Ovary (tissue), 9 donors: ENCODE measurements around the gene SEMA5A. TPM values are rescaled to one million over a fixed set of nuclear protein-coding genes. Genes with fewer than 3 reads are reported as not detected.

Source experiments
- DNase-seq, 5 donors: peaks; one replicate each; pipeline ENCODE4 v3.0.0-alpha.2; 2019 to 2020
- H3K27ac ChIP-seq, 2 donors: fragments of 200-600 bp; one replicate each; pipeline versions ENCODE4 v1.5.1 to v1.8.0; 2019 to 2022
- H3K27me3 ChIP-seq: fragments of 200-600 bp; one replicate; pipeline ENCODE4 v1.8.0; 2022
- H3K36me3 ChIP-seq: fragments of 200-600 bp; sonication (generic); one replicate; pipeline ENCODE4 v1.5.1; 2019
- H3K4me1 ChIP-seq: one replicate; pipeline ENCODE4 v1.8.1; 2013; ENCODE audit warnings: mild to moderate bottlenecking, moderate library complexity; ENCODE audit not compliant: insufficient read depth
- H3K4me3 ChIP-seq: fragments of 200-600 bp; sonication (generic); one replicate; pipeline ENCODE4 v1.5.1; 2017
- H3K9me3 ChIP-seq, 2 donors: fragments of 200-600 bp in 1 of 2; sonication (generic) in 1 of 2; one replicate each; pipeline versions ENCODE4 v1.5.1 to v1.8.1; 2013 to 2019; ENCODE audit warnings: mild to moderate bottlenecking in 1 of 2, moderate library complexity in 1 of 2
- EP300 ChIP-seq: sonication (generic); formaldehyde crosslinking; IDR thresholded peaks from one replicate; pipeline ENCODE4 v1.6.1; 2017; ENCODE audit warnings: antibody characterized with exemption
- POLR2A ChIP-seq: fragments of 450-650 bp; IDR thresholded peaks from one replicate; pipeline ENCODE4 v1.6.1; 2017; ENCODE audit warnings: antibody characterized with exemption, mild to moderate bottlenecking, moderate library complexity
- WGBS, 3 donors: extraction: QIAGEN DNeasy Blood & Tissue Kit in 1 of 3; methylation state at CpG; one replicate each; pipeline versions ENCODE4 v1.1.5 to v1.1.7; 2013 to 2017; 5-methylcytosine and 5-hydroxymethylcytosine counted together
- intact Hi-C, 4 donors: fragments of 100-400 bp; cut with DNase I; formaldehyde crosslinking; loops; one replicate each; pipeline versions ENCODE4 v1.11.0 to v1.15.1; 2022 to 2023
- polyA plus RNA-seq, 2 donors: library from polyadenylated mRNA; stranded (reverse); fragments of 200-250 nt in 1 of 2; fragments of 350-450 nt in 1 of 2; fragmentation: Illumina TruSeq in 1 of 2; extraction: RNeasy Lipid Tissue Mini Kit (QIAGEN cat#74804) in 1 of 2; gene quantifications; one replicate each; pipeline ENCODE4 v1.2.3, GENCODE V29; 2013 to 2014
- total RNA-seq, 7 donors: library from RNA; depleted of rRNA in 2 of 7; stranded (reverse); fragments of >200 nt in 2 of 7; fragmentation: NEBNext Ultra II Directional in 3 of 7; extraction: Animal tissue kit (Norgen Biotek cat#: 25700) in 3 of 7; gene quantifications; one replicate each; pipeline versions ENCODE4 v1.1.0 to v1.2.4, GENCODE V29; 2016 to 2023
- TF ChIP-seq, protein P1 (sequence below), 3 donors: fragments of 450-650 bp in 2 of 3; fragments of 200-600 bp in 1 of 3; IDR thresholded peaks; one replicate each; pipeline versions ENCODE4 v1.5.1 to v1.8.0; 2016 to 2022; ENCODE audit warnings: antibody characterized with exemption in 3 of 3, mild to moderate bottlenecking in 1 of 3
- donor health status: DM: no; HTN: no; CAD: no; lungs with moderate emphysema.
- donor health status: DM: no; HTN: no; CAD: no.
- donor health status: Bipolar disorder and iron deficiency.
- donor health status: DM: yes; HTN: yes; CAD: no.
- donor health status: DM: no; HTN: no; CAD: no.
- donor health status: DM: yes; HTN: yes; CAD: no.

Gene SEMA5A
- total and polyA plus RNA-seq, 9 donors = 2.0 to 6.6 (median 4.3) TPM

DNA sequence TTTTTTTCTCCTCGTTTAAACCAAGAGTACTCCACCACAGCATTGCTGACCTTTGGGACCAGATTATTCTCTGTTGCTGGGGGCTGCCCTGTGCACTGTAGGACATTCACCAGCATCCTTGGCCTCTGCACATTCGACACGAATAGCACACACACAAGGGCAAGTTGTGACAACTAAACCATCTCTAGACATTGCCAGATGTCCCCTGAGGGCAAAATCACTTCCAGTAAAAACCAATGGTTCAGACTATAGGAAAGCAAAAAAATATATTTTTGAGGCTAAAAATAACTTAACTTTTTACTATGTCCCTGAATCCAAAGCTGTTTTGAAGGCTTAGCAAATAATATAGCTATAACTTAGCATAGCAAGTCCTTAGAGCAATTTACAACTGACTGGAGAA is 65.9 kb downstream of the SEMA5A start:
- TF ChIP-seq EP300 (no peak), POLR2A (no peak)
- 62 to 75% (median 71%) methylated on average over 3 of the region's 3 CpGs for WGBS, 3 donors
- DNase-seq = no peak
- no peak overlapping the region for H3K27ac ChIP-seq
- H3K4me3 ChIP-seq = no peak overlapping the region
- intact Hi-C loops = no loop called here
- H3K4me1 ChIP-seq = no peaks in the 10 kb centered on the region
- no peaks in the 10 kb centered on the region for H3K36me3 ChIP-seq
- no peaks in the 10 kb centered on the region for H3K9me3 ChIP-seq
- H3K27me3 ChIP-seq = no peaks in the 10 kb centered on the region

DNA sequence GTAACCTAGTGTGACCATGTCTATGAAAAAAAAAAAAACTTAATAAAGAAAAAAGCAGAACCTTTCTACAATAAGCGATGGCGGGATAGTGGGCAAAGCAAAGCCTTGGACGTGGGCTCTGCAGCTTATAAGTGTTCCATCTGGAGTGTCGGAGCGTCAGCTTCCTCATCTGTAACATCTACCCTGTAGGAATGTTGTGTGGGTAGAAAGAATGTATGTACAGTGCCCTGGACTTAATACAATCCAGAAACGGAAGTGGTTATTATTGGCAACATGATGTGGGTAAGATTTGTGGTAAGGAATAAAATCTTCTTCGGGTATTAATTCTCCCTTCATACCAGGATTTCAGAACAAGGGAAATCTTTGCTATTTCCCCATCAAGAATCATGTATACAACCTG is 66.5 kb downstream of the SEMA5A start:
- 89 to 93% (median 90%) methylated on average over 7 of the region's 7 CpGs for WGBS, 3 donors
- H3K4me1 ChIP-seq = no peaks in the 10 kb centered on the region
- intact Hi-C loops = no loop called here
- no peak for DNase-seq
- H3K36me3 ChIP-seq = no peaks in the 10 kb centered on the region
- H3K4me3 ChIP-seq = no peak overlapping the region
- H3K27ac ChIP-seq = no peak overlapping the region
- no peaks in the 10 kb centered on the region for H3K27me3 ChIP-seq
- TF ChIP-seq POLR2A (no peak), EP300 (no peak)
- TF ChIP-seq, protein P1, sequence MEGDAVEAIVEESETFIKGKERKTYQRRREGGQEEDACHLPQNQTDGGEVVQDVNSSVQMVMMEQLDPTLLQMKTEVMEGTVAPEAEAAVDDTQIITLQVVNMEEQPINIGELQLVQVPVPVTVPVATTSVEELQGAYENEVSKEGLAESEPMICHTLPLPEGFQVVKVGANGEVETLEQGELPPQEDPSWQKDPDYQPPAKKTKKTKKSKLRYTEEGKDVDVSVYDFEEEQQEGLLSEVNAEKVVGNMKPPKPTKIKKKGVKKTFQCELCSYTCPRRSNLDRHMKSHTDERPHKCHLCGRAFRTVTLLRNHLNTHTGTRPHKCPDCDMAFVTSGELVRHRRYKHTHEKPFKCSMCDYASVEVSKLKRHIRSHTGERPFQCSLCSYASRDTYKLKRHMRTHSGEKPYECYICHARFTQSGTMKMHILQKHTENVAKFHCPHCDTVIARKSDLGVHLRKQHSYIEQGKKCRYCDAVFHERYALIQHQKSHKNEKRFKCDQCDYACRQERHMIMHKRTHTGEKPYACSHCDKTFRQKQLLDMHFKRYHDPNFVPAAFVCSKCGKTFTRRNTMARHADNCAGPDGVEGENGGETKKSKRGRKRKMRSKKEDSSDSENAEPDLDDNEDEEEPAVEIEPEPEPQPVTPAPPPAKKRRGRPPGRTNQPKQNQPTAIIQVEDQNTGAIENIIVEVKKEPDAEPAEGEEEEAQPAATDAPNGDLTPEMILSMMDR (IDR thresholded peaks at IDR 0.05) = no peak
- H3K9me3 ChIP-seq = no peaks in the 10 kb centered on the region

DNA sequence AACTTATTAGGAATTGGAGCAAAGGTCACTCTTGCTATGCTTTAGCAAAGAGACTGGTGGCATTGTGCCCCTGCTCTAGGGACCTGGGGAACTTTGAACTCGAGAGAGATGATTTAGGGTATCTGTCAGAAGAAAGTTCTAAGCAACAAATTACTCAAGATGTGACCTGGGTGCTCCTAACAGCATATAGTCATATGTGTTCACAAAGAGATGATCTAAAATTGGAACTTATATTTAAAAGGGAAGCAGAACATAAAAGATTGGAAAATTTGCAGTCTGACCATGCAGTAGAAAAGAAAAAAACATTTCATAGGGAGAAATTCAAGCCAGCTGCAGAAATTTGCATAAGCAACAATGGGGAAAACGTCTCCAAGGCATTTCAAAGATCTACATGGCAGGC is 68.3 kb downstream of the SEMA5A start:
- TF ChIP-seq POLR2A (no peak), EP300 (no peak)
- DNase-seq = no peak
- intact Hi-C loops = no loop called here
- Histone ChIP-seq H3K4me1 (no peaks in the 10 kb centered on the region), H3K4me3 (no peak overlapping the region), H3K27ac (no peak overlapping the region), H3K36me3 (no peaks in the 10 kb centered on the region), H3K9me3 (no peaks in the 10 kb centered on the region), H3K27me3 (no peaks in the 10 kb centered on the region)
- WGBS, 3 donors = 83 to 88% (median 84%) methylated on average over 2 of the region's 2 CpGs

DNA sequence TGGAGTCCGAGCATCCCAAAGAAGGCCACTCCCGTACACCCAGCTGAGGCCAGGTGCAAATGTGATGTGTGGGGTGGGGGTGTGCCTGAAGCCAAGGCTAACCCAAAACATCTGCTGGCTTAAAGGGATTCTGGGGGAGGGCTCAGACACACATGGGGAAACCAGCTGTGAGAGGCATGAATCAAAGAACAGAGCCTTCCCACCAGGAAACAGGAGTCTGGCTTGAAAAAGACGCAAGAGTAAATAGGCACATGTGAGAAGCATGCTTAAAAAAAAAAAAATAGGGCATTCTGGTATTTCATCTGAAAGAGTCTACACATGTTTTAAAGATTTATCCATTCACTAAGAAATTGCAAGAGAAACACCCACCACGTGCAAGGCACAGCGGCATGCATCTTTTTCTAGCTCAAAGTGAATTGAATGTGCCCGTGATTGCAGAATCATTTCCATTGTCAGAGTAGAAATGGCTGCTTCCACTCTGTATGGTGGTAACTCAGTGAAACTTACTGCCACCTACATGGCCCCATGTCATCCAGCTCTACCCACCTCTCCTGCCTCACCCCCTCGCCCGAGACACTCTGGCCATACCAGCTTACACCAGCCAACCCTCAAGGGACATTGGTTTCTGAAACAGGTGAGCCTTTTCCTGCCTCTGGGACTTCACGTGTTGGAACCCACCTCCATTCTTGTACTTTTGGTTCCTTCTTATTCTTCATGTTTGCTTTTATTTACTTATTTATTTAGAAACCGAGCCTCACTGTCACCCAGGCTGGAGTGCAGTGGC is 71.5 kb downstream of the SEMA5A start:
- WGBS, 3 donors = 71 to 74% (median 71%) methylated on average over 10 of the region's 10 CpGs
- Histone ChIP-seq H3K4me3 (no peak overlapping the region), H3K27me3 (no peaks in the 10 kb centered on the region), H3K27ac (no peak overlapping the region), H3K9me3 (no peaks in the 10 kb centered on the region), H3K4me1 (no peaks in the 10 kb centered on the region), H3K36me3 (no peaks in the 10 kb centered on the region)
- intact Hi-C loops = no loop called here
- TF ChIP-seq POLR2A (no peak), EP300 (no peak)
- TF ChIP-seq, protein P1 (IDR thresholded peaks at IDR 0.05) = no peak
- no peak for DNase-seq

DNA sequence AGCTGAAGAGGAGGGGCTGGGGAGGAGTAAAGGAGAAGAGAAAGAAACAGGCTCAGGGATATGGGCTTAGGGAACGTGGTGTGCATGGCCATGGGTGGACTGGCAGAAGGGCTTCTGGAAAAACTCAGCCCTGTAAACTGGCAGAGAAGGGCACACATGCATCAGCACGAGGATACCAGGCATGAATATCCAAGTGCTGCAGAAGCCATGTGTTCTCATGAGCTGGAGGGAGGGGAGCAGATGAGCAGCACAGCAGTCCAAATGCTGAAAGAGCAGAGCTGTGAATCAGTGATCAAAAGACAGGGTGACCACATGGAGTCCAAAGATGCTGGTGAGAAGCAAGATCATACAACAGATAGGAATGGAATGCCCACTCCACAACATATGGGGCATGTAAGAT is 72.3 kb downstream of the SEMA5A start:
- Histone ChIP-seq H3K27me3 (no peaks in the 10 kb centered on the region), H3K9me3 (no peaks in the 10 kb centered on the region), H3K27ac (no peak overlapping the region), H3K4me1 (no peaks in the 10 kb centered on the region), H3K4me3 (no peak overlapping the region), H3K36me3 (no peaks in the 10 kb centered on the region)
- intact Hi-C loops = no loop called here
- WGBS, 3 donors = 73 to 75% (median 74%) methylated on average over 2 of the region's 2 CpGs
- DNase-seq = no peak
- no peak for TF ChIP-seq EP300
- no peak for TF ChIP-seq POLR2A
- TF ChIP-seq, protein P1 (IDR thresholded peaks at IDR 0.05) = no peak
